ENCODE results near the gene CCL20. TPM values are rescaled to one million over a fixed set of nuclear protein-coding genes. Genes with fewer than 3 reads are reported as not detected.

CCL20 gene
- total and polyA plus RNA-seq, 7 donors: 6.4 to 255 (median 15.6) TPM; not detected in 2

DNA sequence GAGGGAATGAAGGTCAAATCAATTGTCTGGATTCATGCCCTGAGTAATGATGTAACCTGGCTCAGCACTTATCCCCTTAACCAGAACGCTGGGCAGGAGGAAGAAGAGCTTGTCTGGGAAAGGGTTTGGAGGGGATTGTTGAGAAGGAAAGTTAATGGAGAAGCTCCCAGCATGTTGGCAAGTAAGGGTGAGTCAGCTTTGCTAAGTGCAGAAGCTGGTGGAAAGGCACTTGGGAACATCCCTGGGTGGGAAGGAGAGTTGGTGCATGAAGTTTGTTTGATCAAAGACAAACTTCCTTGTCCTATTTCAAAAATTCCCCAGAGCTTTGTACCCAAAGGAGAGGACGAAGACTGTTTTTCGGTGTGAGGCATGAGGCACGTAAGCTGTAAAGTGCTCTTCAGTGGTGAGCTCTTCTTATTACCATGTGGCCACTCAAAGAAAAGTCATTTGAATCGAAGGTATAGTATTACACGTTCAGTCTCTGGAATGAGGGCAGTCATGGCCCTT is 40.2 kb downstream of the CCL20 start:
- Histone ChIP-seq H3K9me3 (no peaks in the 10 kb centered on the region), H3K36me3 (no peaks in the 10 kb centered on the region), H3K4me3 (no peak overlapping the region), H3K4me1 (no peaks in the 10 kb centered on the region), H3K27ac (no peak overlapping the region), H3K27me3 (no peaks in the 10 kb centered on the region)
- no peak for TF ChIP-seq POLR2AphosphoS5 (IDR thresholded peaks at IDR 0.05)
- TF ChIP-seq, protein P1, sequence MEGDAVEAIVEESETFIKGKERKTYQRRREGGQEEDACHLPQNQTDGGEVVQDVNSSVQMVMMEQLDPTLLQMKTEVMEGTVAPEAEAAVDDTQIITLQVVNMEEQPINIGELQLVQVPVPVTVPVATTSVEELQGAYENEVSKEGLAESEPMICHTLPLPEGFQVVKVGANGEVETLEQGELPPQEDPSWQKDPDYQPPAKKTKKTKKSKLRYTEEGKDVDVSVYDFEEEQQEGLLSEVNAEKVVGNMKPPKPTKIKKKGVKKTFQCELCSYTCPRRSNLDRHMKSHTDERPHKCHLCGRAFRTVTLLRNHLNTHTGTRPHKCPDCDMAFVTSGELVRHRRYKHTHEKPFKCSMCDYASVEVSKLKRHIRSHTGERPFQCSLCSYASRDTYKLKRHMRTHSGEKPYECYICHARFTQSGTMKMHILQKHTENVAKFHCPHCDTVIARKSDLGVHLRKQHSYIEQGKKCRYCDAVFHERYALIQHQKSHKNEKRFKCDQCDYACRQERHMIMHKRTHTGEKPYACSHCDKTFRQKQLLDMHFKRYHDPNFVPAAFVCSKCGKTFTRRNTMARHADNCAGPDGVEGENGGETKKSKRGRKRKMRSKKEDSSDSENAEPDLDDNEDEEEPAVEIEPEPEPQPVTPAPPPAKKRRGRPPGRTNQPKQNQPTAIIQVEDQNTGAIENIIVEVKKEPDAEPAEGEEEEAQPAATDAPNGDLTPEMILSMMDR (IDR thresholded peaks at IDR 0.05): no peak
- intact Hi-C loops (cut with DNase I): no loop called here
- DNase-seq: no peak
- 81 to 85% methylated on average over 6 of the region's 6 CpGs for WGBS, 2 donors

DNA sequence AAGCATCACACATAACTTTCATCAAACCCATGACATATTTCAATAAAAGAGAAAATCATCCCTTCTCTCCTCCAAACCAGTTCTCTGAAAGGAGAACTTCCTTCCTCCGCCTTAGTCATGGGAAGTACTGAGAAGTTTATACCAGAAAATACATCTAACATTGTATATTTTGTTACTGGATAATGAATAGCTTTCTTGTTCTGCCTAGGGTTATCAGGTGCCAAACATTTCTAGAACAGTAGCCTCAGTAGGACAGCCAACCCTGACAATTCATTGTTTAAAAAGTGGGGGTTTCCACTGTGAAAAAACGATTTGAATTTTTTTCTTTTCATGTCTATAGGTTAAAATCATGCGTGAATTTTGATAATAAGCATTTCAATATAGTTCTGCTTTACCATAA is 41.8 kb downstream of the CCL20 start:
- intact Hi-C loops (cut with DNase I): no loop called here
- TF ChIP-seq EP300 (IDR thresholded peaks at IDR 0.05): no peak
- TF ChIP-seq POLR2A (IDR thresholded peaks at IDR 0.05): no peak
- TF ChIP-seq, protein P1 (IDR thresholded peaks at IDR 0.05): no peak
- TF ChIP-seq POLR2AphosphoS5 (IDR thresholded peaks at IDR 0.05): no peak
- no peaks in the 10 kb centered on the region for H3K9me3 ChIP-seq
- H3K27ac ChIP-seq: no peak overlapping the region
- H3K27me3 ChIP-seq: no peaks in the 10 kb centered on the region
- WGBS, 2 donors: 47 to 65% methylated on average over 3 of the region's 3 CpGs
- no peak overlapping the region for H3K4me3 ChIP-seq
- peaks cover 0 to 2% (median 0%) of the 10 kb centered on the region in 4 donors for H3K4me1 ChIP-seq
- H3K36me3 ChIP-seq: no peaks in the 10 kb centered on the region
- no peak for DNase-seq

DNA sequence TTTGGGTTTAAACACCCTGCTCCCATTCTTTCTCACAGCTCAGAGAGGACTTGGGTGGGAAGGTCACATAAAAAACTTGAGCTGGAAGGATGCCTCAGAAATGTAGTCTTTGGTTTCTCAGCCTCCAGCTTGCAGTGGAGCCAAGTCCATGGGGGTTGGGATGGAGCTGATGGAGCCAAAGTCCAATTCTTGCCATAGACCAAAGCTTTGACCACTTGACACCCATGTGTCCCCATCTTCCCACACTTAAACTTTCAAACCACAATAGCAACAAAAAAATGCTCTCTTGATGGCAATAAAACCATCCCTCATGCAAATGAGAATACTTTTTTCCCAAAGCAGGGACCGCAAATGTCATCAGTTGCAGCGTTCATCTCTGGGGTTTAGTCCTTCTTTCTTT is 43.1 kb downstream of the CCL20 start:
- H3K36me3 ChIP-seq: no peaks in the 10 kb centered on the region
- H3K27me3 ChIP-seq: no peaks in the 10 kb centered on the region
- H3K27ac ChIP-seq: no peak overlapping the region
- no peak for DNase-seq
- 93 to 97% methylated on average over 2 of the region's 2 CpGs for WGBS, 2 donors
- no peak overlapping the region for H3K4me3 ChIP-seq
- no peaks in the 10 kb centered on the region for H3K9me3 ChIP-seq
- TF ChIP-seq EP300 (IDR thresholded peaks at IDR 0.05) (no peak), POLR2AphosphoS5 (IDR thresholded peaks at IDR 0.05) (no peak), POLR2A (IDR thresholded peaks at IDR 0.05) (no peak)
- TF ChIP-seq, protein P1 (IDR thresholded peaks at IDR 0.05): no peak
- intact Hi-C loops (cut with DNase I): no loop called here
- peaks cover 0 to 7% (median 2%) of the 10 kb centered on the region in 4 donors for H3K4me1 ChIP-seq

DNA sequence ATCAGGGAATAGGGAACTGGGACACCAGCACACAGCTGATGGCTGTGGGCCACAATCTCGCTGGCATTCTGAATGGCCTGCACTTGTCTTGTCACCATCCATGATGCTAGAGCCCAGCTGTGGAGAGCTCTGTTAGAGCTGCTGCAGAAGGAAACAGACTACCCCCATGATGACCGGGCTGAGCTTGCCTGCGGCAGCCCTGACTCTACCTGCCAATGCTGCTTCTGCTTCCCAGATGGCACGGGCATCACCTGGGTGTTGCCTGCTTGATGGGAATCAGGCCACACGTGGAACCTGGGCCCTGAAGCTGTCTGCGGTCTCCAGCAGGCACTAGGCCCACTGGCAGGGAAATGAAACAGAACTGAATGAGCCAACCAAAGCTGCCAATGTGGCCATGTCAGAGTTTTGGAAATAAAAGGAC is 46.6 kb downstream of the CCL20 start:
- Histone ChIP-seq H3K27ac (no peak overlapping the region), H3K27me3 (no peaks in the 10 kb centered on the region), H3K4me1 (peaks cover 0 to 15% (median 9%) of the 10 kb centered on the region in 4 donors), H3K4me3 (no peak overlapping the region), H3K9me3 (no peaks in the 10 kb centered on the region), H3K36me3 (no peaks in the 10 kb centered on the region)
- WGBS, 2 donors: 86 to 87% methylated on average over 6 of the region's 6 CpGs
- TF ChIP-seq EP300 (IDR thresholded peaks at IDR 0.05) (no peak), POLR2AphosphoS5 (IDR thresholded peaks at IDR 0.05) (no peak), POLR2A (IDR thresholded peaks at IDR 0.05) (no peak)
- TF ChIP-seq, protein P1 (IDR thresholded peaks at IDR 0.05): no peak
- DNase-seq: no peak
- intact Hi-C loops (cut with DNase I): no loop called here

DNA sequence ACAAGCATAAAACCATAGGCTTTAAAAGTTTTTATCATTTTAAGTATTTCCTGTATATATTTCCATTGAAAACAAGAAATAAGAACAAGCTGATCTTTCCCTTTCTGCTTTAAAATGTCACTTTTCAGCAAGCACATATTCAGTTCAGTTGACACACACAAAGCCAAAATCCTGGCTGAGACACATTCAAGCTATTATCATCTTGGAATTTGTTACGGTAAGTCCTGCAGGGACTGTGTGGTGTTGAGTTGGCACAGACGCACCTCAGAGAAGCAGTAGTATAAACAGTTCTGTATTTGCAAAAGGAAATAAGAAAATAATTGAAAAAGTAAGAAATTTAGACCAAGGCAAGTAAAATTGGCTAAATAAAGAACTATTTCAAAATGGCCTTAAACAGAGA is 47.4 kb downstream of the CCL20 start:
- no peak overlapping the region for H3K4me3 ChIP-seq
- no peaks in the 10 kb centered on the region for H3K9me3 ChIP-seq
- H3K36me3 ChIP-seq: no peaks in the 10 kb centered on the region
- no peak overlapping the region for H3K27ac ChIP-seq
- DNase-seq: no peak
- WGBS, 2 donors: 57 to 61% methylated on average over 2 of the region's 2 CpGs
- intact Hi-C loops (cut with DNase I): no loop called here
- H3K27me3 ChIP-seq: no peaks in the 10 kb centered on the region
- H3K4me1 ChIP-seq: peaks cover 0 to 15% (median 9%) of the 10 kb centered on the region in 4 donors
- TF ChIP-seq POLR2A (IDR thresholded peaks at IDR 0.05) (no peak), EP300 (IDR thresholded peaks at IDR 0.05) (no peak), POLR2AphosphoS5 (IDR thresholded peaks at IDR 0.05) (no peak)
- TF ChIP-seq, protein P1 (IDR thresholded peaks at IDR 0.05): no peak
